Transverse colon (tissue), 4 donors: ENCODE data around the gene TWIST2. TPM values are rescaled to one million over a fixed set of nuclear protein-coding genes. Genes with fewer than 3 reads are reported as not detected.

ENCODE experiments used
- DNase-seq: peaks from one replicate; pipeline ENCODE4 v3.0.0-alpha.2; 2019
- H3K27ac ChIP-seq, 4 donors: fragments of 200-600 bp; sonication (generic); 2 replicates each; pipeline ENCODE4 v1.5.1; 2016 to 2018; ENCODE audit warnings: inconsistent platforms in 4 of 4
- H3K27me3 ChIP-seq: fragments of 200-600 bp; sonication (generic); 2 replicates; pipeline ENCODE4 v1.5.1; 2017; ENCODE audit warnings: inconsistent platforms
- H3K36me3 ChIP-seq, 4 donors: fragments of 200-600 bp; sonication (generic); 2 replicates each; pipeline ENCODE4 v1.5.1; 2017 to 2019; ENCODE audit warnings: inconsistent platforms in 4 of 4
- H3K4me1 ChIP-seq, 4 donors: fragments of 200-600 bp; sonication (generic); 2 replicates each; pipeline ENCODE4 v1.5.1; 2017 to 2020; ENCODE audit warnings: inconsistent platforms in 4 of 4
- H3K4me3 ChIP-seq, 4 donors: fragments of 200-600 bp; sonication (generic); 1 replicate in 1 of 4; 2 replicates in 3 of 4; pipeline versions ENCODE4 v1.5.1 to v1.6.1; 2017 to 2019; ENCODE audit warnings: inconsistent platforms in 4 of 4
- H3K9me3 ChIP-seq, 2 donors: fragments of 200-600 bp; sonication (generic); 2 replicates each; pipeline ENCODE4 v1.5.1; 2017 to 2019; ENCODE audit warnings: inconsistent platforms in 2 of 2
- EP300 ChIP-seq: sonication (generic); formaldehyde crosslinking; IDR thresholded peaks from one replicate; pipeline ENCODE4 v1.6.1; 2017; ENCODE audit warnings: antibody characterized with exemption, low read depth
- POLR2A ChIP-seq: fragments of 450-650 bp; IDR thresholded peaks from one replicate; pipeline ENCODE4 v1.6.1; 2016; ENCODE audit warnings: antibody characterized with exemption, mild to moderate bottlenecking, moderate library complexity
- POLR2AphosphoS5 ChIP-seq, 3 donors: sonication (generic); formaldehyde crosslinking; IDR thresholded peaks; one replicate each; pipeline ENCODE4 v1.6.1; 2016; ENCODE audit warnings: antibody characterized with exemption in 3 of 3
- WGBS, 2 donors: methylation state at CpG; one replicate each; pipeline ENCODE4 v1.1.5; 2018; ENCODE audit warnings: low coverage in 1 of 2; 5-methylcytosine and 5-hydroxymethylcytosine counted together
- in situ Hi-C, 4 donors: fragments of 200-750 bp; cut with MboI; loops; one replicate each; pipeline versions ENCODE4 v1.15.0 to v1.15.1; 2017; ENCODE audit warnings: low sequenced_read_pairs in 3 of 4, low pct_ligation_motif_present in 1 of 4, low pct_unique_long_range_greater_than_20kb in 1 of 4
- intact Hi-C: fragments of 100-400 bp; cut with DNase I; formaldehyde crosslinking; loops from one replicate; pipeline ENCODE4 v1.15.1; 2023; ENCODE audit warnings: low total_unique reads
- total RNA-seq, 4 donors: library from RNA; depleted of rRNA; stranded (reverse); fragments of >200 nt; gene quantifications; one replicate each; pipeline ENCODE4 v1.1.0, GENCODE V29; 2016
- TF ChIP-seq, protein P1 (sequence below), 5 experiments: fragments of 200-600 bp in 3 of 5; fragments of 450-650 bp in 2 of 5; sonication (generic) in 3 of 5; IDR thresholded peaks; 1 replicate in 2 of 5; 2 replicates in 3 of 5; pipeline ENCODE4 v1.5.1; 2016 to 2017; ENCODE audit warnings: antibody characterized with exemption in 5 of 5, inconsistent platforms in 3 of 5, mild to moderate bottlenecking in 2 of 5, moderate library complexity in 1 of 5

The TWIST2 gene
- total RNA-seq, 4 donors from 2014 or later: 6.7 to 59.1 (median 16.8) TPM

DNA sequence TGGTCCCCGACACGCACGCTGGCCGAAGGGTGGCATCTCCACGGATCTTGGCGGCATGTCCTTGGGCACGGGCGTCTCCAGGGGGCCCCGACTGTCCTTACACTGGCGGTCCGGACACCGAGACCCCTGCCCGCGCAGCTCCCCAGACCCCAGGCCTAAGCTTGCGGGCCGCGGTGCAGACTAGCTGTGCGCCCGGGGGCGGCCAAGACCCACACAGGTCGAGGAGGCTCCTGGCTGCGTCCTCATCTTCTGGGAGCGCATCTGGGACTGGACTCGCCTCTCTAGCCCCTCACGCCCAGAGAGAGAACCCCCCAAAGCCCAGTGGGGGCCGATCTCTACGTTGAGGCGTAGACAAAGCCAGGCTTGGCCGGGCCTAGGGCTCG lies 475 bp upstream of the TWIST2 start:
- intact Hi-C loops: loop anchor here (10.0 kb wide), 1 partner anchor 127 kb away; no protein-coding TSS in a partner anchor
- in situ Hi-C loops: no loop called here
- Histone ChIP-seq H3K27me3 (peaks cover 81% of the 10 kb centered on the region), H3K27ac (peak overlapping the region; percentile 81 to 89 (median 85)), H3K36me3 (no peaks in the 10 kb centered on the region), H3K9me3 (no peaks in the 10 kb centered on the region), H3K4me1 (peaks cover 0 to 16% (median 0%) of the 10 kb centered on the region in 4 donors), H3K4me3 (peak overlapping the region; percentile 48 to 60 (median 50))
- no peak for DNase-seq
- WGBS, 2 donors: 30% methylated on average over 2 of the region's 30 CpGs; no CpG with 5 or more reads in 1 of the 2 donors
- no peak for TF ChIP-seq POLR2AphosphoS5 (IDR thresholded peaks at IDR 0.05)
- TF ChIP-seq, protein P1, sequence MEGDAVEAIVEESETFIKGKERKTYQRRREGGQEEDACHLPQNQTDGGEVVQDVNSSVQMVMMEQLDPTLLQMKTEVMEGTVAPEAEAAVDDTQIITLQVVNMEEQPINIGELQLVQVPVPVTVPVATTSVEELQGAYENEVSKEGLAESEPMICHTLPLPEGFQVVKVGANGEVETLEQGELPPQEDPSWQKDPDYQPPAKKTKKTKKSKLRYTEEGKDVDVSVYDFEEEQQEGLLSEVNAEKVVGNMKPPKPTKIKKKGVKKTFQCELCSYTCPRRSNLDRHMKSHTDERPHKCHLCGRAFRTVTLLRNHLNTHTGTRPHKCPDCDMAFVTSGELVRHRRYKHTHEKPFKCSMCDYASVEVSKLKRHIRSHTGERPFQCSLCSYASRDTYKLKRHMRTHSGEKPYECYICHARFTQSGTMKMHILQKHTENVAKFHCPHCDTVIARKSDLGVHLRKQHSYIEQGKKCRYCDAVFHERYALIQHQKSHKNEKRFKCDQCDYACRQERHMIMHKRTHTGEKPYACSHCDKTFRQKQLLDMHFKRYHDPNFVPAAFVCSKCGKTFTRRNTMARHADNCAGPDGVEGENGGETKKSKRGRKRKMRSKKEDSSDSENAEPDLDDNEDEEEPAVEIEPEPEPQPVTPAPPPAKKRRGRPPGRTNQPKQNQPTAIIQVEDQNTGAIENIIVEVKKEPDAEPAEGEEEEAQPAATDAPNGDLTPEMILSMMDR (IDR thresholded peaks at IDR 0.05): no peak
- TF ChIP-seq EP300: no peak
- TF ChIP-seq POLR2A: no peak

DNA sequence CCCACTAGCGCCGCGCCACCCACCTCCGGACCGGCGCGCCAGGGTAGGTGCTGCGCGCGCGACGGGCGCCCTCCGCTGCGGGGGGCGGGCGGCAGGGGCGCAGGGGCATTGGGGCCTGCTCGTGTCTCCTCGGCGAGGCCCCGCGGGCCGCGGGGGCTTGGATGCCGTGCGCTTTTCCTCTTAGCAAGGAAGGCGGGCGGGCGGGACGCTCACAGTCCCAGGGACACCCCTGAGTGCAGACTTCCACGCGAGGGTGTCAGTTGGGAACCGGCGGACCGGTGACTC lies 748 bp downstream of the TWIST2 start:
- intact Hi-C loops: loop anchor here (10.0 kb wide), 1 partner anchor 126 kb away; no protein-coding TSS in a partner anchor
- Histone ChIP-seq H3K9me3 (no peaks in the 10 kb centered on the region), H3K4me1 (peaks cover 0 to 20% (median 0%) of the 10 kb centered on the region in 4 donors), H3K27me3 (peaks cover 85% of the 10 kb centered on the region), H3K27ac (peak overlapping the region; percentile 81 to 89 (median 85)), H3K36me3 (no peaks in the 10 kb centered on the region), H3K4me3 (peak overlapping the region; percentile 48 to 60 (median 52))
- TF ChIP-seq EP300 (no peak), POLR2A (no peak), POLR2AphosphoS5 (IDR thresholded peaks at IDR 0.05) (no peak)
- TF ChIP-seq, protein P1 (IDR thresholded peaks at IDR 0.05): no peak
- WGBS, 2 donors: 18% methylated on average over 27 of the region's 36 CpGs; no CpG with 5 or more reads in 1 of the 2 donors
- in situ Hi-C loops: no loop called here
- DNase-seq: no peak

DNA sequence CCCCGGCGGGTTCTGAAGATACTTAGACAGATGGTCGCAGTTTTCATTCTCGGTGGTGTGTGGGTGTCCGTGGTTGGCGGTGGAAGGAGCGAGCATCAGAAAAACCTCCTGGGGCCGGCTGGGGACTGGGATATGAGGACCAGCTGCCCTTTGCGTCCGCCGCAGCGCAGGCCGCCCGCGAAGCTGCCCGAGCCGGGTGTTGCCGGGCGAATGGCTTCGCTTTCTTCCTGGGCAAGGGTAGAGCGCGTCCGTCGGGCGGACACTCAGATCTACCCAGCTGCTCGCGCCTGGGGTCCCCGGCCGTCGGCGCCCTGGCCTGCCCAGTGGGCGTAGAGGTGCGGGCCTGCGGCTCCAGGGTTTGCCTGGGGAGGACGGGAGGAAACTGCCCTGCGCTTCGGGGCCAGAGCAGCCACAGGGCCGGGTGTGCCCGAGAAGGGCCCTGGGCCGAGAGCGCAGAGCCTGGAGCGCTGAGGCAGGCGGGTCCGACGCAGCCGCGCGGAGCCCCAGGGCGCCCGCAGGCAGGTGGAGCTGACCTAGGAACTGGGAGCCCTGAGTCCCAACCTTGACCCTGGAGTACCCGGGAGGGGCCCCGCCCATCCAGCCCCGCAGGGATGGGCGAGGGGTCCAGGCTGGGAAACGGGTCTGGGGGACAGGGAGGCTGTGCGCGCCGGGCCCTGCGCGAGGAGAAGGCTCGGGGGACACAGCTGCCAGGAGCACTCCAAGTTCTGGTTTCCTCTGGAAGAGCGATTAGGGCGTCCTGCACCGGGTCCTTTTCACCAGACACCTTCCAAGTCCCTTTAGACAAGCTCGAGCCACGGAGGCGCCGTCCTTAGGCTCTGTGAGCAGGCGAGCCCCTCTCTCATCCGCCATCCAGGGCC lies 1.3 kb downstream of the TWIST2 start:
- TF ChIP-seq EP300 (no peak), POLR2AphosphoS5 (IDR thresholded peaks at IDR 0.05) (no peak), POLR2A (no peak)
- TF ChIP-seq, protein P1 (IDR thresholded peaks at IDR 0.05): no peak
- Histone ChIP-seq H3K27me3 (peaks cover 84% of the 10 kb centered on the region), H3K4me3 (peak overlapping the region; percentile 48 to 60 (median 52)), H3K9me3 (no peaks in the 10 kb centered on the region), H3K27ac (peak overlapping the region; percentile 81 to 89 (median 85)), H3K36me3 (no peaks in the 10 kb centered on the region), H3K4me1 (peaks cover 0 to 20% (median 0%) of the 10 kb centered on the region in 4 donors)
- DNase-seq: no peak
- intact Hi-C loops: loop anchor here (10.0 kb wide), 1 partner anchor 126 kb away; no protein-coding TSS in a partner anchor
- in situ Hi-C loops: no loop called here
- 0 to 23% methylated on average over 1 to 27 of the region's 70 CpGs for WGBS, 2 donors

DNA sequence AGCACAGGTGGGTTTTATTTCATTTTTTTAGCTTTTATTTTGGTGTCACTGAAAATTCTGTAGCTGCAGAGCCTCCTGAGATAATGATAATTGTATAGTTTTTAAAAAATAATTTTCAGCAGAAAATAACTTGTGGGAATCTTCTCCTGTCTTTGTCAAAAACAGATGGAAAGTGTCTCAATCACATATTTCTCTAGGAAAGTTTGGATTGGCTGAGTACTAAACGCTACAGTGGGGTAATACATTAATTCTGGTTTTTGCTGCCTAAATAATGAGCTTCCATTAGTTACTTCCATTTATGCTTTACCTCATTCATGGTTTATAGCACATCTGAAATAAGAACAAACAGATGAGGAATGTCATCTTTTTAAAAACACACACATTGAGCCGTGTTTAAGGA lies 2.2 kb downstream of the TWIST2 start:
- WGBS, 2 donors: 42 to 47% methylated on average over 2 of the region's 2 CpGs
- Histone ChIP-seq H3K4me1 (peaks cover 0 to 20% (median 0%) of the 10 kb centered on the region in 4 donors), H3K4me3 (peak overlapping the region; percentile 48 to 60 (median 52)), H3K36me3 (no peaks in the 10 kb centered on the region), H3K9me3 (no peaks in the 10 kb centered on the region), H3K27me3 (peaks cover 76% of the 10 kb centered on the region), H3K27ac (peak overlapping the region; percentile 81 to 89 (median 85))
- no peak for DNase-seq
- TF ChIP-seq, protein P1 (IDR thresholded peaks at IDR 0.05): no peak
- TF ChIP-seq POLR2A (no peak), EP300 (no peak), POLR2AphosphoS5 (IDR thresholded peaks at IDR 0.05) (no peak)
- in situ Hi-C loops (no loop called here), intact Hi-C loops (no loop called here)
